ENCODE results near the gene TTC38.
"Not testable (repeated sequence)": the region's sequence is repeated elsewhere in the genome, so short reads cannot be mapped to it uniquely, and the experiment has no call there.

TTC38 gene

GRCh38 chr22:46247443-46247975 lies 20.3 kb upstream of the TTC38 start:
- no peak for ATAC-seq

DNA sequence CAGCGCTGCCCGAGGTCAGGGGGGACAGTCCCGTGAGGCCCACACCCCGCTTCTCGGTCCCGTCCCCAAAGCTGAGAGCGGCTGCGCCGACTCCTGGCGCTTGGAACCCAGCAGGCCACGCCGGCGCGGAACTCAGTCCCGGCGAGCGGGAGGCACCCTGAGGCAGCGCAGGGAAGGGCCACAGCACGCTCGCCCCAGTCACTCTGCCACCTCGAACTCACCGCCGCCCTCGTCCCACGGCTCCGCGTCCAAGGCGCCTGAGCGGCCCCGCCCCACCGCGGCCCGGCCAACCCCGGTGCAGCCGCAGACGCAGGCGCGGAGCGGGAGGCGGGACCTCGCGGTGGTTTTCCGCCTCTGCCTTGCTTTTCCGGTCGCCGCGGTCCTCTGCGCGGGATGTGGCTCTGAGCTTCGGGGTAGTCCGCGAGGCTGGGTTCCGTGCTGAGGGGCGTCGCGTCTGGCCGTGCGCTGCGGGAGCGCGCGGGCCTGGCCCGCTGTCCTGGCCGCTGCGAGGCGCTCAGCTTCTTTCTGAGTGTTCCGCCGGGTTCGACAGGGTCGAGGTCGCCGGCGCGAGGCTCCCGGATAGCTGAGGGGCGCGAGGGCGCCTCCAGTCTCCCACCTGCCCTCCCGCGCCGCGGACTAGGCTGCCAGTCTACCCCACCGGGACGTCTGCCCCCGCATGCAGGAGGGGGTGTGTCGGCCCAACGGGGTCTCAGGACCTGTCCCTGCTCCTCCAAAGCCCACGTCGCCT lies 17.6 kb upstream of the TTC38 start, which contains the start of gene CDPF1:
Gene CDPF1 (minus strand): TSS at position 259 of the 748 bp plus-strand sequence. CDS start 2,009 bp downstream, outside the sequence.
- ATAC-seq: peak; percentile 90 to 94

- ATAC-seq: no peak
These were observed 17.1 kb upstream of the TTC38 start for GRCh38 chr22:46250783-46251125.

DNA sequence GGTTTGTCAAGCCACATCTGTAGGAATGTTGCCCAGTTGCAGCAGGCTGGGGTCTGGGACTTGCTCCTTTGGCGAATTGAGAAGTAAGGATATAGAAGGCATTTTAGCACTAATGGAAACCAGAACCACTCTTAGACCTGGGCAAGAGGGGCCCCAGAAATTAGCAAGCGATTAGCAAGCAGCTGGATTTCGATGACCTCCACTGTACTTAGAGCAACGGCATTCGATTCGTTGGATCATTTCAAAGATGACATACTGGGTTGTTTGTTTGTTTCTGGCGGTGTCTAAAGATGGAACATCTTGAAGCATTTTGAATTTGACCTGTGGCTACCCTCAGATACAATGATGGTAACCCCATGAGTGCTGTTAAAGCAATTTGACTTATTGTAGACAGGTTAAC lies 16.5 kb upstream of the TTC38 start:
- no peak for ATAC-seq

GRCh38 chr22:46251816-46252380 lies 15.9 kb upstream of the TTC38 start:
- peak; percentile 27 to 37 for ATAC-seq

DNA sequence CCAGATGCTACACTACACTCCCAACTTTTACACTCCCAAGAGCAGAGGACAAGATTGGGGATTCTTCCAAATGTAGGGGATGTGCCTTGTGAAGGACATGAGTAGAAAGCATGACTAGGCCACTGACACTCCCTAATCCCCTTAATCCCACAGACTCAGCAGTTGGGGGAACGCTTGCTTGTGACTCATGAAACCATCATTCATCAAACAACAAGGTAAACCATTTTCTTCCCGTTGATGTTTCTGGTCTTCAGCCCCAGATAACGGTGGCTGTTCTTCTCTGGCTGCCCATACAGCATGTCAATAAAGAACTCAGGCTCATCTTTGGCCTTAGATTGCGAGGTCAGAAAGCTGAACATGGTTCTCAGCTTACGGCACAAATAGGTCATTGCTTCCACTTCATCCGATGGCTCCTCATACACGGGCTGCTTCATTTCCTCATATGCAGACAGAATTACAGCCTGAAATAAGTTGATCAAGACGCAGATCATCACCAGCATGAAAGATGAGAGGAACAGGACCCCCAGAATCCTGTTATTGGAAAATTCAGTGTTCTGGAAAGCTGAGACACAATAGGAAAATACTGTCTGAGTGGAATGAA lies 11.3 kb upstream of the TTC38 start:
- no peak for ATAC-seq

- no peak for ATAC-seq
These were observed 8.4 kb upstream of the TTC38 start for GRCh38 chr22:46259374-46259773.

GRCh38 chr22:46260038-46260437 lies 7.8 kb upstream of the TTC38 start:
- ATAC-seq: no peak

- ATAC-seq: peak; percentile 28 to 48
These were observed 5.2 kb upstream of the TTC38 start for GRCh38 chr22:46262449-46263215.

DNA sequence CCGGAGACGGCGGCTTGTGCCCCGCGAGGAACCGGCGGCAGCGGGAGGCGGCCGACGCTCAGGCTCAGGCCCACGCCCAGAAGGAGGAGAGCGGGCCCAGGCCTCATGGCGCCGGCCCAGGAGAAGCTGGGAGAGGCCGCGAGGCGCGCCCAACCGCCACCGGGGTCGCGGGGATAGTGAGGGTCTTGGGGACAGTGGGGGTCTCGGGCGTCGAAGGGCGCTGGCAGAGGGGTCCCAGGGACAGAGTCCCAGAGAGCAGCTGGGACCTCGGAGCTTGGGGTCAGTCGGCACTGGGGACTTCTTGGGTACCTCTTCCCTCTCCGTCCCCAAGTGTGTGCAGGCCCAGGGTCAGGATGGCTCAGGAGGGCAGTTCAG lies 4.6 kb upstream of the TTC38 start, which contains the start of gene PKDREJ:
Gene PKDREJ (minus strand): TSS at position 128 of the 375 bp plus-strand sequence. CDS start 21 bp downstream, at position 107.
- no peak for ATAC-seq

DNA sequence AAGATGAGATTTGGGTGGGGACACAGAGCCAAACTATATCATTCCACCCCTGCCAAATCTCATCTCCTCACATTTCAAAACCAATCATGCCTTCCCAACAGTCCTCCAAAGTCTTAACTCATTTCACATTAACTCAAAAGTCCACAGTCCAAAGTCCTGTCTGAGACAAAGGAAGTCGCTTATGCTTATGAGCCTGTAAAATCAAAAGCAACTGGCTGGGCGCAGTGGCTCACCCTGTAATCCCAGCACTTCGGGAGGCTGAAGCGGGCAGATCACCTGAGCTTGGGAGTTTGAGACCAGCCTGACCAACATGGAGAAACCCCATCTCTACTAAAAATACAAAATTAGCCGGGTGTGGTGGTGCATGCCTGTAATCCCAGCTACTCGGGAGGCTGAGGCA lies 3.3 kb upstream of the TTC38 start:
- ATAC-seq: not testable (repeated sequence)

DNA sequence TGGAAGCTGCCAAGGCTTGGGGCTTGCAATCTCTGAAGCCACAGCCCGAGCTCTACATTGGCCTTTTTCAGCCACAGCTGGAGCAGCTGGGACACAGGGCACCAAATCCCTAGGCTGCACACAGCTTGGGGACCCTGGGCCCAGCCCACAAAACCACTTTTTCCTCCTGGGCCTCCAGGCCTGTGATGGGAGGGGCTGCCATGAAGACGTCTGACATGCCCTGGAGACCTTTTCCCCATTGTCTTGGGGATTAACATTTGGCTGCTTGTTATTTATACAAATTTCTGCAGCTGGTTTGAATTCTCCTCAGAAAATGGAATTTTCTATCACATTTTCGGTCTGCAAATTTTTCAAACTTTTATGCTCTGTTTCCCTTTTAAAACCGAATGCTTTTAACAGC lies 2.2 kb upstream of the TTC38 start:
- not testable (repeated sequence) for ATAC-seq

DNA sequence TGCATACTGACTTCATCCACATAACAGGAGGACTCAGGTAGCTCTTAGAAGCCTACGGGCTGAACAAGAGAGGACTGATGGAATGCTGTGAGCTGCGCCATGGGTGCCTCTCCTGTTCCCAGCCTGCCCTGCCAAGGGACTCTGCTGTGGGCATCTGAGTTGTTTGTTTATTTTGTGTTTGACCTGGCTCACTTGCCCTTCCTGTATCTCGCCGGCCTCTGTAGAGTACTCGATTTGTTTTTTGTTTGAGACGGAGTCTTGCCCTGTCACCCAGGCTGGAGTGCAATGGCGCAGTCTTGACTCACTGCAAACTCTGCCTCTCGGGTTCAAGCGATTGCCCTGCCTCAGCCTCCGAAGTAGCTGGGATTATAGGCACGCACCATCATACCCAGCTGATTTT lies 1.8 kb downstream of the TTC38 start:
- no peak for ATAC-seq

DNA sequence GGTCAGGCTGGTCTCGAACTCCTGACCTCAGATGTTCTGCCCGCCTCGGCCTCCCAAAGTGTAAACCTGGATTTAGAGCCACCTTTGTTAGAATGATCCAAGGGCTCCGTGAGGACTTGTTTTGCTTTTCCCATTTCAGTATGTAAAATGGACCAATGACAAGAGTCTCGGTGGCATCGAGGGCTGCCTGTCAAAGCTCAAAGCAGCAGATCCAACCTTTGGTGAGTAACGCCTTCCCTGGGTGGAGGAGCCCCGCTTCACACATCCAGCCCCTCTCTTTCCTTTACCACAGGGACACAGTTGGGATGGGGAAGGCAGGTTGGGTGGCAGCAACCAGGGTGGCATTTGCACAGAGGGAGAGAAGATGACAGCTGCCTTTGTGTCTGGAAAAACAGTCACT lies 4.4 kb downstream of the TTC38 start:
- no peak for ATAC-seq

- ATAC-seq: no peak
These were observed 5.1 kb downstream of the TTC38 start for GRCh38 chr22:46272762-46273431.

GRCh38 chr22:46273432-46274148 lies 5.8 kb downstream of the TTC38 start:
- no peak for ATAC-seq

DNA sequence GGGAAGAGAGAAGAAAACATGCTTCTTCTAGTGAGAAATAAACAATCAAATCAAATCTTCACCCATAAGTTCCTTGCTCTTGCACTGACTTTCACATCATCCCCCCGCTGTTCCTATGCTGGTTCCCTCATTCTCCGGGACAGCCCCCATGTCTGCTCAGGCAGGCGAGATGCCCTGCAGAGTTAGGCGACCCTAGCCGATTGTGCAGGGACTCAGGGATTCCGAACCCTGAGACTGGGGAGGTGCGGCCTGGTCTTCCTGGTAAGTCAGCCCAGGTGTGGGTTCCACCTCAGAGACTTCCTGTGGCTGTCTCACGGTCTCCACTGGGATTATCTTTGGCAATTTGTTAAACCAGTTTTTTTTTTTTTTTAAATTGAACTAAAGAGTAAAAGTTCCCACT lies 6.6 kb downstream of the TTC38 start:
- ATAC-seq: no peak

GRCh38 chr22:46275455-46276122 lies 7.8 kb downstream of the TTC38 start:
- ATAC-seq: no peak

- no peak for ATAC-seq
These were observed 8.8 kb downstream of the TTC38 start for GRCh38 chr22:46276563-46276962.

- no peak for ATAC-seq
These were observed 11.1 kb downstream of the TTC38 start for GRCh38 chr22:46278656-46279645.

All from activated CD4-positive, CD25-positive, alpha-beta regulatory T cell treated with anti-CD3 and anti-CD28 coated beads, Interleukin-2, amount 50 U/mL, for 24 hours (primary cell).